HepG2 (cell line): ENCODE results near the gene MAP3K14. TPM values are rescaled to one million over a fixed set of nuclear protein-coding genes. Genes with fewer than 3 reads are reported as not detected.

ENCODE experiments used
- AGO2 ChIP-seq: fragments of 200-400 bp; formaldehyde crosslinking; optimal IDR thresholded peaks from 2 replicates; pipeline ENCODE3; 2017; ENCODE audit warnings: mild to moderate bottlenecking, low read depth, low read length, moderate library complexity
- ATM ChIP-seq: fragments of 450-650 bp; IDR thresholded peaks from 2 replicates; pipeline ENCODE4 v1.7.1; 2017; ENCODE audit warnings: mild to moderate bottlenecking, borderline replicate concordance
- CC2D1A ChIP-seq: sonication (generic); formaldehyde crosslinking; IDR thresholded peaks from 2 replicates; pipeline ENCODE4 v1.8.1; 2023; ENCODE audit warnings: mild to moderate bottlenecking, missing genetic modification reagents
- CEBPB ChIP-seq: IDR thresholded peaks from 2 replicates; pipeline ENCODE4 v1.6.1; 2011; ENCODE audit warnings: low read depth, low read length, improper control_type of control experiment, borderline replicate concordance
- EED ChIP-seq: sonication (generic); formaldehyde crosslinking; IDR thresholded peaks from 2 replicates; pipeline ENCODE4 v1.5.0; 2020; ENCODE audit warnings: mild to moderate bottlenecking, missing genetic modification reagents
- ERF ChIP-seq: IDR thresholded peaks from 2 replicates; pipeline ENCODE4 v1.6.1; 2018; ENCODE audit warnings: missing biosample characterization, missing genetic modification reagents
- HNF4A ChIP-seq: sonication (generic); formaldehyde crosslinking; IDR thresholded peaks from 2 replicates; pipeline ENCODE4 v1.4.0; 2020; ENCODE audit warnings: missing genetic modification reagents
- IRF1 ChIP-seq: sonication (generic); formaldehyde crosslinking; IDR thresholded peaks from 2 replicates; pipeline ENCODE4 v1.4.0; 2020; ENCODE audit warnings: low read depth, mild to moderate bottlenecking, missing genetic modification reagents
- IRF2 ChIP-seq: IDR thresholded peaks from 2 replicates; pipeline ENCODE4 v1.6.1; 2018; ENCODE audit warnings: missing genetic modification reagents, missing compliant biosample characterization
- MTA1 ChIP-seq: sonication (generic); formaldehyde crosslinking; IDR thresholded peaks from 2 replicates; pipeline ENCODE4 v1.4.0; 2020; ENCODE audit warnings: missing genetic modification reagents, mild to moderate bottlenecking, borderline replicate concordance
- MXD4 ChIP-seq: IDR thresholded peaks from 2 replicates; pipeline ENCODE4 v1.6.1; 2016; ENCODE audit warnings: mild to moderate bottlenecking, missing biosample characterization, missing genetic modification reagents
- POLR2G ChIP-seq: fragments of 200-400 bp; formaldehyde crosslinking; IDR thresholded peaks from 2 replicates; pipeline ENCODE4 v1.6.1; 2018; ENCODE audit warnings: mild to moderate bottlenecking, low read depth, low read length, moderate library complexity
- RARA ChIP-seq: IDR thresholded peaks from 2 replicates; pipeline ENCODE4 v1.6.1; 2016; ENCODE audit warnings: missing genetic modification reagents, missing compliant biosample characterization
- SCMH1 ChIP-seq: sonication (generic); formaldehyde crosslinking; IDR thresholded peaks from 2 replicates; pipeline ENCODE4 v1.9.0; 2021; ENCODE audit warnings: missing genetic modification reagents, mild to moderate bottlenecking, borderline replicate concordance
- SETDB1 ChIP-seq: sonication (generic); formaldehyde crosslinking; IDR thresholded peaks from 2 replicates; pipeline ENCODE4 v1.5.1; 2020; ENCODE audit warnings: missing genetic modification reagents, mild to moderate bottlenecking, borderline replicate concordance
- TBP ChIP-seq: sonication (generic); formaldehyde crosslinking; IDR thresholded peaks from 2 replicates; pipeline ENCODE4 v1.5.0; 2020; ENCODE audit warnings: missing genetic modification reagents
- ZBED4 ChIP-seq: sonication (generic); formaldehyde crosslinking; IDR thresholded peaks from 2 replicates; pipeline ENCODE4 v1.4.0; 2020; ENCODE audit warnings: missing genetic modification reagents, borderline replicate concordance
- ZBTB26 ChIP-seq: IDR thresholded peaks from 2 replicates; pipeline ENCODE4 v1.6.1; 2016; ENCODE audit warnings: missing compliant biosample characterization, missing genetic modification reagents, borderline replicate concordance
- ZBTB42 ChIP-seq: sonication (generic); formaldehyde crosslinking; IDR thresholded peaks from 2 replicates; pipeline ENCODE4 v1.5.0; 2020; ENCODE audit warnings: mild to moderate bottlenecking, missing genetic modification reagents
- ZBTB8A ChIP-seq: sonication (generic); formaldehyde crosslinking; IDR thresholded peaks from 2 replicates; pipeline ENCODE4 v1.4.0; 2020; ENCODE audit warnings: mild to moderate bottlenecking, low read depth, missing genetic modification reagents, borderline replicate concordance
- ZMAT3 ChIP-seq: sonication (generic); formaldehyde crosslinking; conservative IDR thresholded peaks from 2 replicates; pipeline ENCODE4 v1.7.0; 2021; ENCODE audit warnings: missing genetic modification reagents
- ZNF101 ChIP-seq: sonication (generic); formaldehyde crosslinking; IDR thresholded peaks from 2 replicates; pipeline ENCODE4 v1.4.0; 2020; ENCODE audit warnings: mild to moderate bottlenecking, low read depth, missing genetic modification reagents, borderline replicate concordance
- ZNF354B ChIP-seq: sonication (generic); formaldehyde crosslinking; IDR thresholded peaks from 2 replicates; pipeline ENCODE4 v1.8.0; 2022; ENCODE audit warnings: mild to moderate bottlenecking, missing genetic modification reagents
- ZNF644 ChIP-seq: IDR thresholded peaks from 2 replicates; pipeline ENCODE4 v1.6.1; 2016; ENCODE audit warnings: low read depth
- ZNF746 ChIP-seq: sonication (generic); formaldehyde crosslinking; IDR thresholded peaks from 2 replicates; pipeline ENCODE4 v1.8.0; 2022; ENCODE audit warnings: mild to moderate bottlenecking, missing genetic modification reagents
- ZNF75D ChIP-seq: sonication (generic); formaldehyde crosslinking; IDR thresholded peaks from 2 replicates; pipeline ENCODE4 v1.8.1; 2023; ENCODE audit warnings: missing genetic modification reagents, mild to moderate bottlenecking, borderline replicate concordance
- polyA plus RNA-seq, 8 experiments: library from polyadenylated mRNA; depleted of rRNA in 3 of 8; stranded (reverse) in 7 of 8; unstranded in 1 of 8; fragments of >200 nt; fragmentation: Illumina TruSeq in 4 of 8; extraction: Trizol in 4 of 8; gene quantifications; 2 replicates each; pipeline versions ENCODE4 v1.2.1 to v1.2.3, GENCODE V29; 2011 to 2016; ENCODE audit warnings: low read depth in 4 of 8, missing spikeins in 1 of 8, mixed read lengths in 1 of 8; ENCODE audit not compliant: insufficient read depth in 1 of 8
- total RNA-seq, 5 experiments: library from RNA; depleted of rRNA; stranded (reverse); fragments of >200 nt; fragmentation: Illumina TruSeq; extraction: Trizol; gene quantifications; 2 replicates each; pipeline ENCODE4 v1.2.3, GENCODE V29; 2016; ENCODE audit warnings: low read depth in 1 of 5

The MAP3K14 gene
- total and polyA plus RNA-seq, 2 of the 13 experiments (the other 11 are each of a cell fraction or from before 2014, with no cell fraction given) = 2.6 TPM

- TF ChIP-seq TBP (no peak), ZNF75D (CRISPR knock-in tag) (no peak), ZMAT3 (CRISPR knock-in tag) (0 out of 2 replicates have a peak, but pooled peaks have one; percentile 28), ZNF101 (CRISPR knock-in tag) (no peak), POLR2G (peak; percentile 69), HNF4A (peak; percentile 95), EED (CRISPR knock-in tag) (no peak), AGO2 (no peak), CEBPB (peak; percentile 64; the same call in 1 of the 2 replicates), SETDB1 (CRISPR knock-in tag) (no peak), IRF1 (CRISPR knock-in tag) (peak; percentile 98), ZBTB8A (CRISPR knock-in tag) (no peak), MXD4 (CRISPR knock-in tag) (peak; percentile 59; the same call in 1 of the 2 replicates), ZNF354B (CRISPR knock-in tag) (0 out of 2 replicates have a peak, but pooled peaks have one; percentile 38), RARA (CRISPR knock-in tag) (peak; percentile 86), ATM (no peak), CC2D1A (CRISPR knock-in tag) (no peak), ERF (peak; percentile 74), SCMH1 (no peak), ZNF746 (CRISPR knock-in tag) (peak; percentile 60; the same call in 1 of the 2 replicates), ZBTB26 (CRISPR knock-in tag) (no peak; the same call in 1 of the 2 replicates), IRF2 (peak; percentile 100), ZBED4 (no peak; the same call in 1 of the 2 replicates), MTA1 (CRISPR knock-in tag) (peak; percentile 55; the same call in 1 of the 2 replicates), ZBTB42 (CRISPR knock-in tag) (0 out of 2 replicates have a peak, but pooled peaks have one; percentile 66), ZNF644 (CRISPR knock-in tag) (peak; percentile 94)
These were observed 4.9 kb downstream of the MAP3K14 start (continued) for GRCh38 chr17:45311760-45312476.
